ELF-1 (cell line): ENCODE results near the gene IQCH.
A peak's percentile ranks its signal among the peaks of the same experiment; 100 is the strongest.
"Not testable (repeated sequence)": the region's sequence is repeated elsewhere in the genome, so short reads cannot be mapped to it uniquely, and the experiment has no call there.

Experiments used
- DNase-seq: peaks from one replicate; pipeline ENCODE4 v3.0.0-alpha.2; 2016; ENCODE audit warnings: low read depth, low spot score

The IQCH gene

DNA sequence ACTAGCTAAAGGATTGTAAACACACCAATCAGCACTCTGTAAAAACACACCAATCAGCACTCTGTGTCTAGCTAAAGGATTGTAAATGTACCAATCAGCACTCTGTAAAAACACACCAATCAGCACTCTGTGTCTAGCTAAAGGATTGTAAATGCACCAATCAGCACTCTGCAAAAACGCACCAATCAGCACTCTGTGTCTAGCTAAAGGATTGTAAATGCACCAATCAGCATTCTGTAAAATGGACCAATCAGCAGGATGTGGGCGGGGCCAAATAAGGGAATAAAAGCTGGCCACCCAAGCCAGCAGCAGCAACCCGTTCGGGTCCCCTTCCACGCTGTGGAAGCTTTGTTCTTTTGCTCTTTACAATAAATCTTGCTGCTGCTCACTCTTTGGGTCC, 8.0 kb upstream of the IQCH start:
- not testable (repeated sequence) for DNase-seq

DNA sequence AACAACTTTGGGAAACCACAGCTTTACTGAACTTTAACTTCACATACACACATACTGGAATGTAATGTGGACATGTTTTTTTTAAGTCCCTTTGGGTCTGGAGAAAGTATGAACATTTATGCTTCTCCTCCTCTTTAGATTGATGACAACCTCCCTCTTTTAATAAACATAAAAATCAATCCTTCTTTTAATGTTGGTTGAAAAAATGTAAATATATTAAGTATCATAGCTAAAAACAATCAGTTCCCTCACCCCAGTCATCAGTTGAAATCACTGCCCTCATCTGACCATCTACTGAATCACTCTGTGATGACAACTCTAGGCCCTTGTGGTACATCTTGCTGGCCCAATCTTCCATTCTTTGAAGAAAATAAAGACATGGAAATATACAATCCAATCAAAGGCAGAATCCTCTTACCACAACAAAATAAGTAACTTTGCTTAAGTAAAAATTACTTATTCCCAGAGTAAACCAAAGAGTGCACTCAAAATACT, 6.5 kb upstream of the IQCH start:
- no peak for DNase-seq

DNA sequence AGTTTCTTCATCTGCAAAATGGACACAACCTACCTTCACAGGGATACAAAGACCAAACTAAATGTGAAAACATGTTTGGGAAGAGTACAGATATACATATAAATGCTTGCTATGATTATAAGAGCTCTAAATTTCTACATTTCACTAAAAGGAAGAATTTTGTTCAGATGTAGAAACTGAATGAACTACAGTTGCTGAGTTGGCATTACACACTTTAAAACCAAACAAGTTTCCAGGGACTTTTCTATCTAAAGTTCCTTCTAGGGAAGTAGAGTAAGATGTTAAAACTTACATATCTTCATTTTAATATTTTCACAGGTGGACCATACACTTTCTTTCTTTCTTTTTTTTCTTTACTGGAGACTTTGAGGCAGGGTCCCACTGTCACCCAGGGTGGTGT, 4.8 kb upstream of the IQCH start:
- no peak for DNase-seq

DNA sequence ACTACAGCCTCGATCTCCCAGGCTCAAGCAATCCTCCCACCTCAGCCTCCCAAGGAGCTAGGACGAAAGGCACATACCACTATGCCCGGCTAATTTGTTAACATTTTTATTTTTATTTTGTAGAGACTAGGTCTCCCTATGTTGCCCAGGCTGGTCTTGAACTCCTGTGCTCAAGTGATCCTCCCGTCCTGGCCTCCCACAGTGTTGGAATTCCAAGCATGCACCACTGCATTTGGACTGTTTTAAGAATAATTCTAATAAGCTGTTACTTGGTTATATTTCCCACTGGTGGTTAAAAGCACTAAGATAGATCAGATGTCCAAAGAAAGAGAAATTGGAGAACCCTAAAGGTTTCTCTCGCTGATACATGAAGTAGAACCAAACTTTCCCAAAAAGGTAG, 3.3 kb upstream of the IQCH start:
- DNase-seq = no peak

DNA sequence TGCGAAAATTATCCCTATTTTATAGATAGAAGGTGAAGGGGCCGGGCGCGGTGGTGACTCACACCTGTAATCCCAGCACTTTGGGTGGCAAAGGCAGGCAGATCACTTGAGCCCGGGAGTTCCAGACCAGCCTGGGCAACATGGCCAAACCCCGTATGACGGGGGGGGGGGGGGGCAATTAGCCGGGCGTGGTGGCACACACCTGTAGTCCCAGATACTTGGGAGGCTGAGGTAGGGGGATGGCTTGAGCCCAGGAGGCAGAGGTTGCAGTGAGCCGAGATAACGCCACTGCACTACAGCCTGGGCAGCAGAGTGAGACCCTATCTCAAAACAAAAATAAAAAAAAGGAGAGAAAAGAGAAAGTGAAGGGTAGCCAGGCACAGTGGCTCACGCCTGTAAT, 1.5 kb upstream of the IQCH start:
- DNase-seq = no peak

DNA sequence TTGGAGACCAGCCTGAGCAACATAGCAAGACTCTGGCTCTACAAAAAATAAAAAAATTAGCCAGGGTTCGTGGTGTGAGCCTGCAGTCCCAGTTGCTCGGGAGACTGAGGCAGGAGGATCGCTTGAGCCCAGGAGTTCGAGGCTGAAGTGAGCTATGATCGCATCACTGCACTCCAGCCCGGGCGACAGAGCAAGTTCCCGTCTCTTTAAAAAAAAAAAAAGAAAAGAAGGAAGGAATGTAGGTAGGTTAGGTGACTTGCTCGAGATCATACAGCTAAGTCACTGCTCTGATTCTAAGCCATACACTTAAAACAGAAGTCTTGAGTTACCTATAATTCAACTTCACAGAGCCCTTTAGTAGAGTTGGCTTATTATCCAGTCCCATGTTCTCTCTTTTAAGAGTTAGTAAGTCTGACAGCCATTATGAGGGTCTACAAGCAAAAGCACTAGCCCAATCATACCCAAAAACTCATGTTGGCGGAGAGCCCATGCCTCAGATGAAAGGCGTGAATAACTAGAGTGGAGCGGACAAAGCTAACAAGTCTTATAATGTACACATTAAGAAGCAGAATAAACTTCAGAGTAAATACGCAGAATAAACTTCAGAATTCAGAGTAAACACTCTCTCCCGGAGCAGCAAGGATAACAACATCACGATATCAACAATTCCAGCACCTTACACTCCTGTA, 893 bp upstream of the IQCH start:
- peak; percentile 8 for DNase-seq

DNA sequence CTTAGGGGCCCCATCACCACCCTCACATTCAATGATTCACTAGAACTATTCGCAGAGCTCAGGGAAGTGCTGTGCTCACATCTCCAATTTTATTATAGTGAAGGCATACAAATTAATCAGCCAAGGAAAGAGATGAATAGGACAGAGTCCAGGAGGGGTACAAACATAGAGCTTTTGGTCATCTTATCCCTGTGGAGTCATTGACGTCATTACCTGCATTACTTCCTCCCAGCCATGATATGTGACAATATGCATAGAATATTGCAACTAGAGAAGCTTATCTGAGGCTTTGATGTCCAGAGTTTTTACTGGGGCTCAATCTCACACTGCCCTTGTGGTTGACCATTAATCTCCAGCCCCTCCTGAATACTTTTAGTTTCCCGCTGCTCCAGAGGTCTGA, 1.5 kb downstream of the IQCH start:
- DNase-seq = no peak

DNA sequence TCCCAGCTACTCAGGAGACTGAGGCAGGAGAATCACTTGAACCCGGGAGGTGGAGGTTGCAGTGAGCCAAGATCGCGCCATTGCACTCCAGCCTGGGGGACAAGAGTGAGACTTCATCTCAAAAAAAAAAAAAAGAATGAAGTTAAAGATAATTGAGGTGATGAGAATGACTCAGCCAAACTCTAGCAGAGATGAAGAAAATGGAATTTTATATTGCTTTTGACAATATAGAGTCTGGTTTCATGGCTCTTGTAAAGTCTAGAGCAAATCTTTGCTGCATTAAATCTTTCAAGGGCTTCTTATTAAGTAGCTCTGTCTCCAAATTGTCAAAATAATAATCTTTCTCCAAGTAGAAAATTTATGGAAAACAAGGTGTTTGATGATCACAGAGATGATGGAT, 3.8 kb downstream of the IQCH start:
- DNase-seq = not testable (repeated sequence)

DNA sequence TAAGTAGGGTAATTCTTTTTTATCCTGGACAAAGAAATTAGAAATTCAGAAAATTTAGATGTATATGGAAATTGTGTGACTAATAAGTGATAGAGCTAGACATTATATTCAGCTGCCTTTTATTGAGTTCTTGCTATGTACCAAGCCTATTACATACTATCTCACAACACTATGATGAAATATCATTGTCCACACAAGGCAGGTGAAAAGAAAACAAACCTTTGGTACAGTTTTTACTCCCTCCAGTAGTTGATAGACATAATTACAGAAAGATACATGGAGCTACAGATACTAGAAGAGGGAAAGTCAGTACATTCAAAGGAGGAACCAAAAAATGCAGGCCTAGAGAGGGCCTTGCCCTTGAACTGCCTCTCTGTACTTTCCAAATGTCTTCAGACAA, 4.8 kb downstream of the IQCH start:
- DNase-seq = no peak

DNA sequence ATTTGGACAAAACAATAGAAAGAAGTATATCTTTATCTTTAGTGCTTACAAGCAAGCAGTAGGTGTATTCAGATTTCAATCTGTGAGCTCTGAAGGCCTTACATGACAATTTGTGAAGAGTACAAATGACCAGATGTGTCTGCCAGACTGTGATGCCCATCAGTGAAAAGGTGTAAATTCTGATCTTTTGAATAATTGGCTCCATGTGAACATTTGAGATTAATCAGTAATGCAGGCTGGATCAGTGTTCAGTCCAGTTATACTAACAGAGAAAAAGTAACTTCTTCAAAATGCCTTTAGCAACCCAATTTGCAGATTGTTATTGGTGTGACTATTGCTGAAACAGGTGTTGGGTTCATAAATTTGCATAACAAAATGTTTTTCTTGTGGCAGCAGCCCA, 5.2 kb downstream of the IQCH start:
- no peak for DNase-seq

DNA sequence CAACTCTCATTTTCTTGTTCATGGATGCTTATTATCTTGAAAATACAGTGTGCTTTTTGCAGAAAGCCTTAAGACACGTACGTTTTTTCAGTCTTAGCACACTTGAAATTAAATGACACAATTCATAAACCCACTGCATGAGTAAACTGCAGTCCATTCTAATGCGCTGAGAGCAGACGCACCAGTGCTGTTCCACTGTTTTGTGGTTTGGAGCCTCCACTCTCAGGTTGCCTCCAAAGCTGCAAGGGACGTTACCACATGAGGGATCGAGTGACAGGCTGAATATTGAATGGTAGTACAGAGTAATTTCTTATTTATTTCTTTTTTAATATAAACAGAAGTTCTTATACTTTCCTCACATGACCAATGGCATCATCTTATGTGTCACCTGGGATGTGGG, 12.3 kb downstream of the IQCH start:
- no peak for DNase-seq

DNA sequence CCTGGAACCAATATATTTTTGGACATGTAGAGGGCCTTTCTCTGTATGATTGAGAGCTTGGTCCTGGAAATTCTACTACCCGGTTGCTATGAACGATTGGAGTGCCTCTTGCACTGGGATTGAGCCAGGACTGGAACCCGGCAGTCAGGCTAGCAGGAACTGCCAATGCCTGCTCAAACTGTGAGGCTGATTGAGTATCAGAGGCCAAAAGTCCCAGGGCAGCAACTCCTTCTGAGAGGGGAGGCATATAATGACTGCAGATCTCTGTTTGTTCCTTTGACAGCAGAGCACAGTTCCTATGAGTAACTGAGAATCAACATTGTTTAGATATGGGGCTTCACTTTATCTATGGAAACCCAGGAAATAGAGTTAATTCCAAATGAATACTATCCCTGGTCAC, 12.9 kb downstream of the IQCH start:
- DNase-seq = no peak

DNA sequence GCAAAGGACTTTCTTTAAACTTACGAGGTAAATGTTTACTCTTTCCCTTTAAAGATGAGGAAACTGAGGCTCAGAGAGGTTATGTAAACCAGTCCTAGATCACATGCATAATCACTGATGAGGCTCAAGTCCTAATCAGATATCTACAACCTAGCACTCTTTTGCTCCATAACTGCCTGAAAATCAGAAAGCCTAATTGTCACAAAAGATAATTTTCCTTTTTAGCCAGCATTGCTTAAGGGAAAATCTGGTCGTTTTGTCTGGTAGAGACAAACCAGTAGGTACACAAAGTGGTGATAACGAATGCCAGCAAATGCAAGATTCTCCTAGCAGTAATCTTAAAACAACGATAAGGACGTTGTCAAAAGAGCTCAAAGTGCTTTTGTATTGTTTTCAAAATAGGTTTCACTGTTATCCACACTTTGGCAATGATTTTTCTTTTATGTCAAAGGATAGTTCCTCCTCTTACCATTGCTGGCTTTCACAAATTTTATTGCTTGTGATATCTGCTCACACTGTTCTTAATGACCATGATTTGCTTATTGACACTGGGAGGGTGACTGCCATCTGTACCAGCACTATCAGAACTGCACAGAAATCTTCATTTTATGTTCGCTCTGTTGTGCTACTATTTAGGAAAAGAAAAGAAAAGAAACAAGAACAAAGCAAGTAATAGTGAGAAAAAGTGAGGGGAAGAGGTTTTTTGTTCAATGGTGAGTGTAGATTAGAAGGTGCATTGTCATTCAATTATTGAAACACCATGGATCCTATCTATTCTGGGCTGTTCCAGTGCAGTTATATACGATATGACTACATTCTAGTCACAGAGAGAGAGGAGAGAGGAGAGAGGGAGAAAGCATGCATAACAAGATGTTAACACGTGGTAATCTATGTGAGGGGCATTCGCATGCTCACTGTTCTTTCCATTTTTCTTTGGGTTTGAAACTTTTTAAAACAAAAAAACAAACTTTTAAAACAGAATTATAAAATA, 13.7 kb downstream of the IQCH start:
- DNase-seq = no peak

DNA sequence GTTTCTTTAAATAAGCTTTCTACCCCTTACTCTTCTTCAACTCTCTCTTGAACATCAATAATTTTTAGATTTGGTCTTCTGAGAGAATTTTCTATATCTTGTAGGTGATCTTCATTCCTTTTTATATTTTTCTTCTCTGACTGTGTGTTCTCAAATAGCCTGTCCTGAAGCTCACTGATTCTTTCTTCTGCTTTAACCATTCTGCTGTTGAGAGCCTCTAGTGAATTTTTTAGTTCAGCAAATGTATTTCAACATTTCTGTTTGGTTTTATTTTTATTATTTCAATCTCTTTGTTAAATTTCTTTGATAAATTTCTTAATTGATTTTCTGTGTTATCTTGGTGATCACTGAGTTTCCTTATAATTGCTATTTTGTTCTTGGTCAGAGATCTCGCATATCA, 19.6 kb downstream of the IQCH start:
- no peak for DNase-seq

DNA sequence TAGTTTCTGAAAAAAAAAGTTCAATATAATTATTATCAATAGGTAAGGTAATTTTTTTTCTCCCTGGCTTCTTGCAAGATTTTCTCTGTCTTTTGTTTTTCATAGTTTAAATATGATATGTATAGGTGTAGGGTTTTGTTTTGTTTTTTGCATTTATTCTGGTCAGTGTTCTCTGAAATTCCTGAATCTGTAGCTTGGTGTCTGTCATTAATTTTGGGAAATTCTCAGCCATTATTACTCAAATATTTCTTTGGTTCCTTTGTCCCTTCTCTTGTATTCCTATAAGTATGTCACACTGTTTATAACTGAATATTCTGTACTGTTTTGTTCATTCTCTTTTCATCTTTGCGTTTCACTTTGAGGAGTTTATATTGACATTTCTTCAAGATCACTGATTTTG, 22.1 kb downstream of the IQCH start:
- DNase-seq = no peak

DNA sequence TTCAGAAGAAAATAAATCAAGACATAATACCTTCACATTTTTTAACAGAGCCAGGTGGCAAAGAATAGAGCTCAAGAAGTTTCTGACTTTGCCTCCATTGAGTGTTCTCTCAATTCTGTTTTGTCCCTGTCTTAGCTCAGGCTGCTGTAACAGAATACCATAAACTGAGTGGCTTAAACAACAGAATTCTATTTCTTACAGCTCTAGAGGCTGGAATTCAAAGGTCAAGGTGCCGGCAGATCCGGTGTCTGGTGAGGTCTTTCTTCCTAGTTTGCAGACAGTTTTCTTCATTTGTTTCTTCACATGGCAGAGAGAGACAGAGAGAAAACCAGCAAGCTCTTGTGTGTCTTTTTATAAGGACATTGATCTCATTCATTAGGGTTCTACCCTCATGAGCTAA, 25.6 kb downstream of the IQCH start:
- no peak for DNase-seq

DNA sequence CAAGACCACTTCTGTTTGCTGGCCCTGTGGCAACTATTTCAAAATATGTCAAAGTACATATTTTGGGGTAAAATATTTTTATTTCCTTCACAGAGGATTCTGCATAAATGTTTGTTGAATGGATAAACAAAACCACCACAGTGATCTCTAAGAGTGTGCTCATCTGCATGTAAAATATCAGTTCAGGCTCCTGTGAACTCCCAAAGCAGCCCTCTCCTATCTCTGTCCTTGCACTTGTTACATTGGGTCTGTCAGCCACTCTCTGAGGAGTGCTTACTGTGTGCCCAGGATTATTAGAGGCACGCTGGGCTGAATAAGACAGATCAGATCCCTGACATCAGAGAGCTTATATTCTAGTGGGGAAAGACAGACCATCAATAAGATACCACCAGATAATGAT, 27.1 kb downstream of the IQCH start:
- no peak for DNase-seq

DNA sequence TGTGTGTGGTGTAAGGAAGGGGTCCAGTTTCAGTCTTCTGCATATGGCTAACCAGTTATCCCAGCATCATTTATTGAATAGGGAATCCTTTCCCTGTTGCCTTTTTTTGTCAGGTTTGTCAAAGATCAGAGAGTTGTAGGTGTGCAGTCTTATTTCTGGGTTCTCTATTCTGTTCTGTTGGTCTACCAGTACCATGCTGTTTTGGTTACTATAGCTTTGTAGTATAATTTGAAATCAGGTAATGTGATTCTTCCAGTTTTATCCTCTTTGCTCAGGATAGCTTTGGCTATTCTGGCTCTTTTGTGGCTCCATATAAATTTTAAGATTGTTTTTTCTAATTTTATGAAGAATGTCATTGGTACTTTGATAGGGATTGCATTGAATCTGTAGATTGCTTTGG, 31.0 kb downstream of the IQCH start:
- not testable (repeated sequence) for DNase-seq

DNA sequence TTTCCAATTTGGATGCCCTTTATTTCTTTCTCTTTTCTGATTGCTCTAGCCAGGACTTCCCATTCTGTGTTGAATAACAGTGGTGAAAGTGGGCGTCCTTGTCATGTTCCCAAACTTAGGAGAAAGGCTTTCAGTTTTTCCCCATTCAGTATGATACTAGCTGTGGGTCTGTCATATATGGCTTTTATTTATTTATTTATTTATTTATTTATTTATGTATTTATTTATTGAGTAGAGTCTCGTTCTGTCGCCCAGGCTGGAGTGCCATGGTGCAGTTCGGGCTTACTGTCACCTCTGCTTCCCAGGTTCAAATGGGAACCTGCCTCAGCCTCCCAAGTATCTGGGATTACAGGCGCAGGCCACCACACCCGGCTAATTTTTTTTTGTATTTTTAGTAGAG, 31.8 kb downstream of the IQCH start:
- DNase-seq = not testable (repeated sequence)

DNA sequence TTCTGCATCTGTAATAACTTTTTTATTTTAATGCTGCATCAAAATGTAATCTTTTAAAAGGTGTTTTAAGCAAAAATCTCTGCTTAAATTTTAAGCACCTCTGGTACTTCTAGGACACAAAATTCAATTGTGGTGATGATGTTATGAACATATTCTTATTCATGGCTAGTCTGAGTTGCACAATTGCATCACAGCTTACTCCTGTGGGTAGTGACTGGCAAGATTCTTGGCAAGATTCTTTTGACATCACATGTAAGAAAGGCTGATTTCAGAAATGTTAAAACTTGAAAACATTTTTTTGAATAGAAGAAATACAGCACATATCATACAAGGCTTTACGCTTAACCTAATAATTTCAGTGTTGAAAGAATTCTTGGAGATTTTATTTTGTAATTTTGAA, 35.7 kb downstream of the IQCH start:
- no peak for DNase-seq

DNA sequence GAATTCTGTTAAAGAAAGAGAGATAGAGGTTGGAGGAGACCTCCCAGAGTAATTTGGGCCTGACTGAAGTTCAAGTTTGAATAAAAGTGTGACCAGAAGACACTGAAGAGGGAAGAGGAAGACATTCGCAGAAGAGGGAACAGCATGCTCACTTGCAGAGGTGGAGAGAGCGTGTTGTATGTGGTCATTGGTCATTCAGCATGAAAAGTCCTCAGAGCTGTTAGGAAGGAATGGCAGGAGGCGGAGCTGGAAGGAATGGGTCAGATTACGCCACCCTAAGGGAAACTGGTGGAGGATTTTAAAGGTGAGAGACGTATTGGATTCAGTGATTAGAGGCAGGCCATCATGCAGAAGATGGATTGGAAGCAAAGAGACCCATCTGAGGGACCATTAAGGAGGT, 41.6 kb downstream of the IQCH start:
- peak; percentile 55 for DNase-seq

DNA sequence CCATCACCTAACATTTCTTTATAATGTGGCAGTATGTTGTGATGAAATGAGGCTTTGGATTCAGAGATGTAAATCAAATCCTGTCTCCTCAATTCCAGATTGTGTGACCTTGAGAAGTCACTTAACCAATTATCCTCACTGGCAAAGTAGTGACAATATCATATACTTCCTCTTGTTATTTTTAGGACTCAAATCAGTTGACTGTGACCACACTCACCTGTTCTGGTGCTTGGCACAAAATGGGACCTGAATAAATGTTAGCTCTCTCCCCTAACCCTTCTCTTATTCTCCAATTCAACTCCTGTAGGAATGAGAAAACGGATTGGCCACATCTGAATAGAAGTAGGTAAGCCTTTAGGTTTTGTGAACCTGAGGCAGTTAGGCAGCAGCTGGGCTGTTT, 42.1 kb downstream of the IQCH start:
- no peak for DNase-seq
